GM23338 (cell line): ENCODE measurements around the gene DDN. TPM values are rescaled to one million over a fixed set of nuclear protein-coding genes. Genes with fewer than 3 reads are reported as not detected.

Experiments
- ATAC-seq: fragments of 200-7000 bp; cut with Tn5 transposase; 3 replicates; pipeline ENCODE4 v1.9.1; 2020
- DNase-seq: peaks from one replicate; pipeline ENCODE4 v3.0.0-alpha.2; 2015; ENCODE audit warnings: low spot score
- H2AFZ ChIP-seq: fragments of 200-600 bp; sonication (generic); 2 replicates; pipeline ENCODE4 v1.8.0; 2016; ENCODE audit warnings: antibody characterized with exemption, mild to moderate bottlenecking, moderate library complexity
- H3F3A ChIP-seq: fragments of 200-600 bp; sonication (generic); replicated peaks from 2 replicates; pipeline ENCODE4 v1.8.0; 2017; ENCODE audit warnings: antibody characterized with exemption, mixed run types, low read depth
- H3K27ac ChIP-seq: fragments of 200-600 bp; sonication (generic); 2 replicates; pipeline ENCODE4 v1.6.1; 2016; ENCODE audit warnings: low read depth
- H3K27me3 ChIP-seq: fragments of 200-600 bp; sonication (generic); 2 replicates; pipeline ENCODE4 v1.8.0; 2016; ENCODE audit warnings: mild to moderate bottlenecking, mixed run types, moderate library complexity; ENCODE audit not compliant: insufficient read depth
- H3K36me3 ChIP-seq: fragments of 200-600 bp; sonication (generic); 2 replicates; pipeline ENCODE4 v1.8.0; 2016; ENCODE audit warnings: mild to moderate bottlenecking; ENCODE audit not compliant: insufficient read depth
- H3K4me1 ChIP-seq: fragments of 200-600 bp; sonication (generic); 2 replicates; pipeline ENCODE4 v1.8.0; 2016; ENCODE audit warnings: mild to moderate bottlenecking, moderate library complexity; ENCODE audit not compliant: insufficient read depth
- H3K4me2 ChIP-seq: fragments of 200-600 bp; sonication (generic); 2 replicates; pipeline ENCODE4 v1.7.1; 2017; ENCODE audit warnings: mixed run types
- H3K4me3 ChIP-seq: fragments of 200-600 bp; sonication (generic); 2 replicates; pipeline ENCODE4 v1.6.1; 2016; ENCODE audit warnings: mixed run types
- H3K79me2 ChIP-seq: fragments of 200-600 bp; sonication (generic); replicated peaks from 2 replicates; pipeline ENCODE4 v1.8.0; 2017; ENCODE audit warnings: mild to moderate bottlenecking; ENCODE audit not compliant: insufficient read depth
- H3K9me2 ChIP-seq: fragments of 200-600 bp; sonication (generic); 2 replicates; pipeline ENCODE4 v1.8.0; 2017; ENCODE audit not compliant: insufficient read depth
- H4K20me1 ChIP-seq: fragments of 200-600 bp; sonication (generic); replicated peaks from 2 replicates; pipeline ENCODE4 v1.8.0; 2017; ENCODE audit warnings: mild to moderate bottlenecking; ENCODE audit not compliant: insufficient read depth
- H3K27ac Mint-ChIP-seq: 2 replicates; pipeline ENCODE4 v1.8.0; 2020; ENCODE audit warnings: inconsistent platforms, mild to moderate bottlenecking, moderate library complexity, mixed read lengths
- H3K27me3 Mint-ChIP-seq: 3 replicates; pipeline ENCODE4 v1.8.0; 2022; ENCODE audit warnings: low read depth, mild to moderate bottlenecking, moderate library complexity, mixed read lengths, inconsistent platforms; ENCODE audit not compliant: insufficient read depth, poor library complexity
- H3K36me3 Mint-ChIP-seq: 3 replicates; pipeline ENCODE4 v1.8.0; 2021; ENCODE audit warnings: low read depth, mild to moderate bottlenecking, inconsistent platforms, moderate library complexity, mixed read lengths
- H3K4me1 Mint-ChIP-seq: 3 replicates; pipeline ENCODE4 v1.8.0; 2020; ENCODE audit warnings: mild to moderate bottlenecking, inconsistent platforms, mixed read lengths
- H3K4me3 Mint-ChIP-seq: 3 replicates; pipeline ENCODE4 v1.8.0; 2021; ENCODE audit warnings: moderate library complexity, mild to moderate bottlenecking, inconsistent platforms, mixed read lengths
- H3K9me3 Mint-ChIP-seq: 3 replicates; pipeline ENCODE4 v1.8.0; 2020; ENCODE audit warnings: moderate library complexity, mild to moderate bottlenecking, inconsistent platforms, mixed read lengths
- CREB1 ChIP-seq: fragments of 250-450 bp; sonication (Bioruptor Pico); IDR thresholded peaks from 2 replicates; pipeline ENCODE4 v1.5.0; 2020; ENCODE audit warnings: low read depth, mild to moderate bottlenecking, moderate library complexity
- EZH2 ChIP-seq: fragments of 200-600 bp; sonication (generic); IDR thresholded peaks from one replicate; pipeline ENCODE4 v1.8.0; 2017; ENCODE audit warnings: antibody characterized with exemption, mild to moderate bottlenecking, low read depth; ENCODE audit not compliant: unreplicated experiment
- EZH2phosphoT487 ChIP-seq: fragments of 200-600 bp; sonication (generic); IDR thresholded peaks from one replicate; pipeline ENCODE4 v1.8.1; 2018; ENCODE audit warnings: antibody characterized with exemption; ENCODE audit not compliant: unreplicated experiment
- JUNB ChIP-seq: IDR thresholded peaks from one replicate; pipeline ENCODE4 v1.6.1; 2016; ENCODE audit warnings: antibody characterized with exemption; ENCODE audit not compliant: unreplicated experiment
- NANOG ChIP-seq: IDR thresholded peaks from 2 replicates; pipeline ENCODE4 v1.6.1; 2016; ENCODE audit warnings: antibody characterized with exemption, borderline replicate concordance
- POLR2AphosphoS5 ChIP-seq: IDR thresholded peaks from 2 replicates; pipeline ENCODE4 v1.6.1; 2016; ENCODE audit warnings: antibody characterized with exemption, low read depth
- STAT1 ChIP-seq: IDR thresholded peaks from one replicate; pipeline ENCODE4 v1.6.1; 2016; ENCODE audit warnings: antibody characterized with exemption; ENCODE audit not compliant: unreplicated experiment
- ZNF114 ChIP-seq: fragments of 250-450 bp; sonication (Bioruptor Pico); IDR thresholded peaks from 2 replicates; pipeline ENCODE4 v1.5.0; 2020; ENCODE audit warnings: mild to moderate bottlenecking, moderate library complexity
- ZNF331 ChIP-seq: fragments of 250-450 bp; sonication (Bioruptor Pico); IDR thresholded peaks from 2 replicates; pipeline ENCODE4 v1.5.0; 2020; ENCODE audit warnings: low read depth, mild to moderate bottlenecking, moderate library complexity
- polyA plus RNA-seq: library from polyadenylated mRNA; unstranded; fragments of >200 nt; fragmentation: Nextera tagmentation; extraction: Ambion mirVana; gene quantifications from 2 replicates; pipeline ENCODE4 v1.2.1, GENCODE V29; 2016
- total RNA-seq: library from RNA; depleted of rRNA; stranded (reverse); fragments of >200 nt; shearing (Covaris generic); gene quantifications from 2 replicates; pipeline ENCODE4 v1.2.3, GENCODE V29; 2014
- TF ChIP-seq, protein P1 (sequence below): IDR thresholded peaks from 2 replicates; pipeline ENCODE4 v1.6.1; 2016; ENCODE audit warnings: antibody characterized with exemption
- TF ChIP-seq, protein P2 (sequence below): fragments of 250-450 bp; sonication (Bioruptor Pico); IDR thresholded peaks from 2 replicates; pipeline ENCODE4 v1.5.0; 2020; ENCODE audit warnings: mild to moderate bottlenecking, moderate library complexity
- TF ChIP-seq, protein P3 (sequence below): IDR thresholded peaks from one replicate; pipeline ENCODE4 v1.6.1; 2018; ENCODE audit warnings: antibody characterized with exemption; ENCODE audit not compliant: unreplicated experiment
- TF ChIP-seq, protein P4 (sequence below), 2 experiments: fragments of 200-600 bp in 1 of 2; sonication (generic) in 1 of 2; conservative IDR thresholded peaks; 2 replicates each; pipeline versions ENCODE4 v1.5.1 to v1.6.1; 2016 to 2017; ENCODE audit warnings: antibody characterized with exemption in 2 of 2, low read depth in 2 of 2, mild to moderate bottlenecking in 2 of 2, moderate library complexity in 1 of 2

Gene DDN
- total and polyA plus RNA-seq, 2 experiments from 2014 or later = 0.10 TPM; not detected in 1

DNA sequence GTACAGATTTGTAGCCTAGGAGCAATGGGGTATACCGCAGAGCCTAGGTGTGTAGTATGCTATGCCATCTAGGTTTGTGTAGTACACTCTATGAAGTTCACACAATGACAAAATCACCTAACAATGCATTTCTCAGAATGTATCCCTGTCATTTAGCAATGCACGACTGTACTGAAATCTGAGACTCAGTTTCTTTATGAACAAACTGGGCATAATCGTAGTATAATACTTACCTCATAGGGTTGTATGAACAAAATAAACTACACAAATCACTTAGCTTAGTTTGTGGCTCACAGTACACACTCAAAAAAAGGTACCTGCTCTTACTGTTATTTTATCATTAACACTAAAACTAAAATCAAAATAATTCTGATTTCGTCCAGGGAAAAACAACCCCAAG is 26.3 kb upstream of the DDN start:
- Histone ChIP-seq H3K9me2 (no peaks in the 10 kb centered on the region), H3K4me2 (no peak overlapping the region), H3K4me3 (no peak overlapping the region), H3K27me3 (no peaks in the 10 kb centered on the region), H2AFZ (no peak overlapping the region), H3K36me3 (peaks cover 53% of the 10 kb centered on the region), H3F3A (no peaks in the 10 kb centered on the region), H3K79me2 (no peaks in the 10 kb centered on the region), H3K27ac (no peak overlapping the region), H3K4me1 (no peaks in the 10 kb centered on the region), H4K20me1 (peaks cover 19% of the 10 kb centered on the region)
- Mint-ChIP-seq H3K36me3 (peaks cover 86% of the 10 kb centered on the region), H3K27ac (no peak overlapping the region), H3K4me1 (peaks cover 5% of the 10 kb centered on the region; the same call in 1 of the 3 replicates), H3K9me3 (no peaks in the 10 kb centered on the region), H3K27me3 (peaks cover 6% of the 10 kb centered on the region), H3K4me3 (no peak overlapping the region)
- no peak for TF ChIP-seq ZNF114 (CRISPR knock-in tag)
- TF ChIP-seq ZNF331 (CRISPR knock-in tag) = no peak
- no peak for TF ChIP-seq CREB1 (CRISPR knock-in tag)
- TF ChIP-seq POLR2AphosphoS5 = no peak
- no peak for TF ChIP-seq EZH2
- TF ChIP-seq STAT1 = no peak
- TF ChIP-seq, protein P1, sequence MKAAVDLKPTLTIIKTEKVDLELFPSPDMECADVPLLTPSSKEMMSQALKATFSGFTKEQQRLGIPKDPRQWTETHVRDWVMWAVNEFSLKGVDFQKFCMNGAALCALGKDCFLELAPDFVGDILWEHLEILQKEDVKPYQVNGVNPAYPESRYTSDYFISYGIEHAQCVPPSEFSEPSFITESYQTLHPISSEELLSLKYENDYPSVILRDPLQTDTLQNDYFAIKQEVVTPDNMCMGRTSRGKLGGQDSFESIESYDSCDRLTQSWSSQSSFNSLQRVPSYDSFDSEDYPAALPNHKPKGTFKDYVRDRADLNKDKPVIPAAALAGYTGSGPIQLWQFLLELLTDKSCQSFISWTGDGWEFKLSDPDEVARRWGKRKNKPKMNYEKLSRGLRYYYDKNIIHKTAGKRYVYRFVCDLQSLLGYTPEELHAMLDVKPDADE = no peak
- TF ChIP-seq, protein P2, sequence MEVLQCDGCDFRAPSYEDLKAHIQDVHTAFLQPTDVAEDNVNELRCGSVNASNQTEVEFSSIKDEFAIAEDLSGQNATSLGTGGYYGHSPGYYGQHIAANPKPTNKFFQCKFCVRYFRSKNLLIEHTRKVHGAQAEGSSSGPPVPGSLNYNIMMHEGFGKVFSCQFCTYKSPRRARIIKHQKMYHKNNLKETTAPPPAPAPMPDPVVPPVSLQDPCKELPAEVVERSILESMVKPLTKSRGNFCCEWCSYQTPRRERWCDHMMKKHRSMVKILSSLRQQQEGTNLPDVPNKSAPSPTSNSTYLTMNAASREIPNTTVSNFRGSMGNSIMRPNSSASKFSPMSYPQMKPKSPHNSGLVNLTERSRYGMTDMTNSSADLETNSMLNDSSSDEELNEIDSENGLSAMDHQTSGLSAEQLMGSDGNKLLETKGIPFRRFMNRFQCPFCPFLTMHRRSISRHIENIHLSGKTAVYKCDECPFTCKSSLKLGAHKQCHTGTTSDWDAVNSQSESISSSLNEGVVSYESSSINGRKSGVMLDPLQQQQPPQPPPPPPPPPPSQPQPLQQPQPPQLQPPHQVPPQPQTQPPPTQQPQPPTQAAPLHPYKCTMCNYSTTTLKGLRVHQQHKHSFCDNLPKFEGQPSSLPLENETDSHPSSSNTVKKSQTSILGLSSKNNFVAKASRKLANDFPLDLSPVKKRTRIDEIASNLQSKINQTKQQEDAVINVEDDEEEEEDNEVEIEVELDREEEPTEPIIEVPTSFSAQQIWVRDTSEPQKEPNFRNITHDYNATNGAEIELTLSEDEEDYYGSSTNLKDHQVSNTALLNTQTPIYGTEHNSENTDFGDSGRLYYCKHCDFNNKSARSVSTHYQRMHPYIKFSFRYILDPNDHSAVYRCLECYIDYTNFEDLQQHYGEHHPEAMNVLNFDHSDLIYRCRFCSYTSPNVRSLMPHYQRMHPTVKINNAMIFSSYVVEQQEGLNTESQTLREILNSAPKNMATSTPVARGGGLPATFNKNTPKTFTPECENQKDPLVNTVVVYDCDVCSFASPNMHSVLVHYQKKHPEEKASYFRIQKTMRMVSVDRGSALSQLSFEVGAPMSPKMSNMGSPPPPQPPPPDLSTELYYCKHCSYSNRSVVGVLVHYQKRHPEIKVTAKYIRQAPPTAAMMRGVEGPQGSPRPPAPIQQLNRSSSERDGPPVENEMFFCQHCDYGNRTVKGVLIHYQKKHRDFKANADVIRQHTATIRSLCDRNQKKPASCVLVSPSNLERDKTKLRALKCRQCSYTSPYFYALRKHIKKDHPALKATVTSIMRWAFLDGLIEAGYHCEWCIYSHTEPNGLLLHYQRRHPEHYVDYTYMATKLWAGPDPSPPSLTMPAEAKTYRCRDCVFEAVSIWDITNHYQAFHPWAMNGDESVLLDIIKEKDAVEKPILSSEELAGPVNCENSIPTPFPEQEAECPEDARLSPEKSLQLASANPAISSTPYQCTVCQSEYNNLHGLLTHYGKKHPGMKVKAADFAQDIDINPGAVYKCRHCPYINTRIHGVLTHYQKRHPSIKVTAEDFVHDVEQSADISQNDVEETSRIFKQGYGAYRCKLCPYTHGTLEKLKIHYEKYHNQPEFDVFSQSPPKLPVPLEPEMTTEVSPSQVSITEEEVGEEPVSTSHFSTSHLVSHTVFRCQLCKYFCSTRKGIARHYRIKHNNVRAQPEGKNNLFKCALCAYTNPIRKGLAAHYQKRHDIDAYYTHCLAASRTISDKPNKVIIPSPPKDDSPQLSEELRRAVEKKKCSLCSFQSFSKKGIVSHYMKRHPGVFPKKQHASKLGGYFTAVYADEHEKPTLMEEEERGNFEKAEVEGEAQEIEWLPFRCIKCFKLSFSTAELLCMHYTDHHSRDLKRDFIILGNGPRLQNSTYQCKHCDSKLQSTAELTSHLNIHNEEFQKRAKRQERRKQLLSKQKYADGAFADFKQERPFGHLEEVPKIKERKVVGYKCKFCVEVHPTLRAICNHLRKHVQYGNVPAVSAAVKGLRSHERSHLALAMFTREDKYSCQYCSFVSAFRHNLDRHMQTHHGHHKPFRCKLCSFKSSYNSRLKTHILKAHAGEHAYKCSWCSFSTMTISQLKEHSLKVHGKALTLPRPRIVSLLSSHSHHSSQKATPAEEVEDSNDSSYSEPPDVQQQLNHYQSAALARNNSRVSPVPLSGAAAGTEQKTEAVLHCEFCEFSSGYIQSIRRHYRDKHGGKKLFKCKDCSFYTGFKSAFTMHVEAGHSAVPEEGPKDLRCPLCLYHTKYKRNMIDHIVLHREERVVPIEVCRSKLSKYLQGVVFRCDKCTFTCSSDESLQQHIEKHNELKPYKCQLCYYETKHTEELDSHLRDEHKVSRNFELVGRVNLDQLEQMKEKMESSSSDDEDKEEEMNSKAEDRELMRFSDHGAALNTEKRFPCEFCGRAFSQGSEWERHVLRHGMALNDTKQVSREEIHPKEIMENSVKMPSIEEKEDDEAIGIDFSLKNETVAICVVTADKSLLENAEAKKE (CRISPR knock-in tag) = no peak
- no peak for TF ChIP-seq JUNB
- no peak for TF ChIP-seq NANOG
- TF ChIP-seq, protein P3, sequence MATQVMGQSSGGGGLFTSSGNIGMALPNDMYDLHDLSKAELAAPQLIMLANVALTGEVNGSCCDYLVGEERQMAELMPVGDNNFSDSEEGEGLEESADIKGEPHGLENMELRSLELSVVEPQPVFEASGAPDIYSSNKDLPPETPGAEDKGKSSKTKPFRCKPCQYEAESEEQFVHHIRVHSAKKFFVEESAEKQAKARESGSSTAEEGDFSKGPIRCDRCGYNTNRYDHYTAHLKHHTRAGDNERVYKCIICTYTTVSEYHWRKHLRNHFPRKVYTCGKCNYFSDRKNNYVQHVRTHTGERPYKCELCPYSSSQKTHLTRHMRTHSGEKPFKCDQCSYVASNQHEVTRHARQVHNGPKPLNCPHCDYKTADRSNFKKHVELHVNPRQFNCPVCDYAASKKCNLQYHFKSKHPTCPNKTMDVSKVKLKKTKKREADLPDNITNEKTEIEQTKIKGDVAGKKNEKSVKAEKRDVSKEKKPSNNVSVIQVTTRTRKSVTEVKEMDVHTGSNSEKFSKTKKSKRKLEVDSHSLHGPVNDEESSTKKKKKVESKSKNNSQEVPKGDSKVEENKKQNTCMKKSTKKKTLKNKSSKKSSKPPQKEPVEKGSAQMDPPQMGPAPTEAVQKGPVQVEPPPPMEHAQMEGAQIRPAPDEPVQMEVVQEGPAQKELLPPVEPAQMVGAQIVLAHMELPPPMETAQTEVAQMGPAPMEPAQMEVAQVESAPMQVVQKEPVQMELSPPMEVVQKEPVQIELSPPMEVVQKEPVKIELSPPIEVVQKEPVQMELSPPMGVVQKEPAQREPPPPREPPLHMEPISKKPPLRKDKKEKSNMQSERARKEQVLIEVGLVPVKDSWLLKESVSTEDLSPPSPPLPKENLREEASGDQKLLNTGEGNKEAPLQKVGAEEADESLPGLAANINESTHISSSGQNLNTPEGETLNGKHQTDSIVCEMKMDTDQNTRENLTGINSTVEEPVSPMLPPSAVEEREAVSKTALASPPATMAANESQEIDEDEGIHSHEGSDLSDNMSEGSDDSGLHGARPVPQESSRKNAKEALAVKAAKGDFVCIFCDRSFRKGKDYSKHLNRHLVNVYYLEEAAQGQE = no peak
- TF ChIP-seq, protein P4, sequence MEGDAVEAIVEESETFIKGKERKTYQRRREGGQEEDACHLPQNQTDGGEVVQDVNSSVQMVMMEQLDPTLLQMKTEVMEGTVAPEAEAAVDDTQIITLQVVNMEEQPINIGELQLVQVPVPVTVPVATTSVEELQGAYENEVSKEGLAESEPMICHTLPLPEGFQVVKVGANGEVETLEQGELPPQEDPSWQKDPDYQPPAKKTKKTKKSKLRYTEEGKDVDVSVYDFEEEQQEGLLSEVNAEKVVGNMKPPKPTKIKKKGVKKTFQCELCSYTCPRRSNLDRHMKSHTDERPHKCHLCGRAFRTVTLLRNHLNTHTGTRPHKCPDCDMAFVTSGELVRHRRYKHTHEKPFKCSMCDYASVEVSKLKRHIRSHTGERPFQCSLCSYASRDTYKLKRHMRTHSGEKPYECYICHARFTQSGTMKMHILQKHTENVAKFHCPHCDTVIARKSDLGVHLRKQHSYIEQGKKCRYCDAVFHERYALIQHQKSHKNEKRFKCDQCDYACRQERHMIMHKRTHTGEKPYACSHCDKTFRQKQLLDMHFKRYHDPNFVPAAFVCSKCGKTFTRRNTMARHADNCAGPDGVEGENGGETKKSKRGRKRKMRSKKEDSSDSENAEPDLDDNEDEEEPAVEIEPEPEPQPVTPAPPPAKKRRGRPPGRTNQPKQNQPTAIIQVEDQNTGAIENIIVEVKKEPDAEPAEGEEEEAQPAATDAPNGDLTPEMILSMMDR (conservative IDR thresholded peaks at IDR 0.05; ENCODE audit: low read depth in 2 of 2) = no peak
- no peak for TF ChIP-seq EZH2phosphoT487
- DNase-seq (no peak), ATAC-seq (no peak)
